Posterior vena cava (tissue), 2 donors: ENCODE data around the gene HAUS3. TPM values are rescaled to one million over a fixed set of nuclear protein-coding genes. Genes with fewer than 3 reads are reported as not detected.

Experiments
- DNase-seq: peaks from one replicate; pipeline ENCODE4 v3.0.0-alpha.2; 2020; ENCODE audit warnings: low spot score
- intact Hi-C, 2 donors: fragments of 100-400 bp; cut with DNase I; formaldehyde crosslinking; loops; one replicate each; pipeline versions ENCODE4 v1.14.1 to v1.14.2; 2022 to 2023
- total RNA-seq, 2 donors: library from RNA; stranded (reverse); fragmentation: NEBNext Ultra II Directional; extraction: Animal tissue kit (Norgen Biotek cat#: 25700); gene quantifications; one replicate each; pipeline ENCODE4 v1.2.1, GENCODE V29; 2021
- donor health status: DM: yes; HTN: yes; CAD: no.
- donor health status: DM: yes; HTN: yes; CAD: no.

Gene HAUS3
- total RNA-seq, 2 donors from 2014 or later, result 9.6 to 11.8 TPM

- intact Hi-C loops, result no loop called here
- no peak for DNase-seq
These were observed 55.1 kb downstream of the HAUS3 start for GRCh38 chr4:2186865-2187172.

- intact Hi-C loops, result no loop called here
- DNase-seq, result no peak
These were observed 55.6 kb downstream of the HAUS3 start for GRCh38 chr4:2186133-2186864.

GRCh38 chr4:2183394-2183793 lies 58.5 kb downstream of the HAUS3 start:
- DNase-seq, result no peak
- intact Hi-C loops, result no loop called here

- DNase-seq, result no peak
- intact Hi-C loops, result no loop called here
These were observed 58.9 kb downstream of the HAUS3 start for GRCh38 chr4:2182994-2183393.

- intact Hi-C loops, result no loop called here
- no peak for DNase-seq
These were observed 61.5 kb downstream of the HAUS3 start for GRCh38 chr4:2180410-2180809.

GRCh38 chr4:2179717-2180116 lies 62.2 kb downstream of the HAUS3 start:
- no peak for DNase-seq
- intact Hi-C loops, result no loop called here

GRCh38 chr4:2178986-2179385 lies 62.9 kb downstream of the HAUS3 start:
- intact Hi-C loops, result no loop called here
- DNase-seq, result no peak

Other genes starting within 250 kb of the HAUS3 start
- gene NELFA, start 233.1 kb downstream of the HAUS3 start, total RNA-seq, result 10 to 100 TPM; 16.2 to 17.3 TPM
- under 1 TPM; 0.19 to 0.52 TPM for gene NAT8L, start 182.8 kb downstream of the HAUS3 start, total RNA-seq
- 1 to 10 TPM; 2.0 to 3.5 TPM for gene POLN, start within 50 bp of the HAUS3 start, total RNA-seq
- 10 to 100 TPM; 43.6 to 43.7 TPM for gene MXD4, start 20.0 kb upstream of the HAUS3 start, total RNA-seq
- gene ZFYVE28, start 176.5 kb upstream of the HAUS3 start, total RNA-seq, result 1 to 10 TPM; 7.4 to 8.4 TPM
- gene CFAP99, start 176.8 kb upstream of the HAUS3 start, total RNA-seq, result not detected
- gene RNF4, start 227.0 kb upstream of the HAUS3 start, total RNA-seq, result 10 to 100 TPM; 38.7 to 38.9 TPM